ENCODE measurements around the gene DPP4. TPM values are rescaled to one million over a fixed set of nuclear protein-coding genes. Genes with fewer than 3 reads are reported as not detected.

Gene DPP4
- total and polyA plus RNA-seq, 11 donors, result 3.4 to 16.1 (median 7.4) TPM

- TF ChIP-seq CTCF (IDR thresholded peaks at IDR 0.05), result no peak
- TF ChIP-seq POLR2A (IDR thresholded peaks at IDR 0.05), result no peak
- Histone ChIP-seq H3K9me3 (no peaks in the 10 kb centered on the region), H3K27me3 (no peaks in the 10 kb centered on the region), H3K4me3 (no peak overlapping the region), H3K27ac (no peak overlapping the region), H3K36me3 (no peaks in the 10 kb centered on the region), H3K4me1 (peaks cover 0 to 13% (median 0%) of the 10 kb centered on the region in 12 donors)
- intact Hi-C loops (cut with DNase I), result no loop called here
- ATAC-seq (no peak), DNase-seq (no peak)
- 51 to 66% (median 57%) methylated on average over 2 of the region's 2 CpGs for WGBS, 4 donors
Measured at GRCh38 chr2:161972866-161973265, 101.1 kb downstream of the DPP4 start.

- TF ChIP-seq CTCF (IDR thresholded peaks at IDR 0.05), result no peak
- no peak for TF ChIP-seq POLR2A (IDR thresholded peaks at IDR 0.05)
- Histone ChIP-seq H3K27me3 (no peaks in the 10 kb centered on the region), H3K4me1 (peaks cover 0 to 13% (median 0%) of the 10 kb centered on the region in 12 donors), H3K36me3 (no peaks in the 10 kb centered on the region), H3K4me3 (no peak overlapping the region), H3K9me3 (no peaks in the 10 kb centered on the region), H3K27ac (no peak overlapping the region)
- no peak for ATAC-seq
- intact Hi-C loops (cut with DNase I), result no loop called here
- 90 to 97% (median 94%) methylated on average over 1 of the region's 1 CpG for WGBS, 4 donors
- no peak for DNase-seq
Measured at GRCh38 chr2:161972232-161972631, 101.8 kb downstream of the DPP4 start.

GRCh38 chr2:161971551-161971950 lies 102.5 kb downstream of the DPP4 start:
- DNase-seq, result no peak
- intact Hi-C loops (cut with DNase I), result no loop called here
- TF ChIP-seq CTCF (IDR thresholded peaks at IDR 0.05) (no peak), POLR2A (IDR thresholded peaks at IDR 0.05) (no peak)
- peaks cover 0 to 11% (median 0%) of the 10 kb centered on the region in 12 donors for H3K4me1 ChIP-seq
- H3K27ac ChIP-seq, result no peak overlapping the region
- no peaks in the 10 kb centered on the region for H3K9me3 ChIP-seq
- H3K4me3 ChIP-seq, result no peak overlapping the region
- 53 to 69% (median 56%) methylated on average over 9 of the region's 9 CpGs for WGBS, 4 donors
- H3K27me3 ChIP-seq, result no peaks in the 10 kb centered on the region
- ATAC-seq, result no peak
- H3K36me3 ChIP-seq, result no peaks in the 10 kb centered on the region

GRCh38 chr2:161969159-161969558 lies 104.9 kb downstream of the DPP4 start:
- intact Hi-C loops (cut with DNase I), result no loop called here
- ATAC-seq, result no peak
- TF ChIP-seq POLR2A (IDR thresholded peaks at IDR 0.05), result no peak
- TF ChIP-seq CTCF (IDR thresholded peaks at IDR 0.05), result no peak
- Histone ChIP-seq H3K9me3 (no peaks in the 10 kb centered on the region), H3K27me3 (no peaks in the 10 kb centered on the region), H3K4me1 (no peaks in the 10 kb centered on the region), H3K27ac (no peak overlapping the region), H3K4me3 (no peak overlapping the region), H3K36me3 (no peaks in the 10 kb centered on the region)
- 67 to 100% (median 88%) methylated on average over 1 of the region's 1 CpG for WGBS, 4 donors
- DNase-seq, result no peak
